AG09309 (cell line): ENCODE data around the gene ADSS1.

ENCODE experiments used
- DNase-seq: peaks from one replicate; pipeline ENCODE4 v3.0.0-alpha.2; 2010; ENCODE audit warnings: low read depth
- H3K4me3 ChIP-seq: 2 replicates; pipeline ENCODE4 v1.5.1; 2011; ENCODE audit warnings: mild to moderate bottlenecking, low read depth, low read length, moderate library complexity; ENCODE audit not compliant: control insufficient read depth
- TF ChIP-seq, protein P1 (sequence below): IDR thresholded peaks from 2 replicates; pipeline ENCODE4 v1.5.1; 2011; ENCODE audit warnings: mild to moderate bottlenecking, low read depth, low read length, inconsistent platforms; ENCODE audit not compliant: insufficient read depth, control insufficient read depth; ENCODE audit errors: missing control alignments

Gene ADSS1

DNA sequence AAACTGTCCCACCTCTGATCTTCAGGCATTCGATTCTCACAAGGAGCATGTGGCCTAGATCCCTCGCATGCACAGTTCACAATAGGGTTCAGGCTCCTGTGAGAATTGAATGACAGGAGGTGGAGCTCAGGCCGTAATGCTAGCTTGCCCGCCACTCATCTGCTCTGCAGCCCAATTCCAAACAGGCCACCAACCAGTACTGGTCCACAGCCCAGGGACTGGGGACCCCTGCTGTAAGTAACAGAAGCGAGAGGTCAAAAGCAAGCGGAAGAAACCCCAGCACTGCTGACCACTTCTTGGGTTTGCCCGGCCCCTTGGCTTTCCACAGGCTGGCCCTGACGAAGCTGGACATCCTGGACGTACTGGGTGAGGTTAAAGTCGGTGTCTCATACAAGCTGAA is 20.5 kb downstream of the ADSS1 start:
- no peak overlapping the region for H3K4me3 ChIP-seq
- TF ChIP-seq, protein P1, sequence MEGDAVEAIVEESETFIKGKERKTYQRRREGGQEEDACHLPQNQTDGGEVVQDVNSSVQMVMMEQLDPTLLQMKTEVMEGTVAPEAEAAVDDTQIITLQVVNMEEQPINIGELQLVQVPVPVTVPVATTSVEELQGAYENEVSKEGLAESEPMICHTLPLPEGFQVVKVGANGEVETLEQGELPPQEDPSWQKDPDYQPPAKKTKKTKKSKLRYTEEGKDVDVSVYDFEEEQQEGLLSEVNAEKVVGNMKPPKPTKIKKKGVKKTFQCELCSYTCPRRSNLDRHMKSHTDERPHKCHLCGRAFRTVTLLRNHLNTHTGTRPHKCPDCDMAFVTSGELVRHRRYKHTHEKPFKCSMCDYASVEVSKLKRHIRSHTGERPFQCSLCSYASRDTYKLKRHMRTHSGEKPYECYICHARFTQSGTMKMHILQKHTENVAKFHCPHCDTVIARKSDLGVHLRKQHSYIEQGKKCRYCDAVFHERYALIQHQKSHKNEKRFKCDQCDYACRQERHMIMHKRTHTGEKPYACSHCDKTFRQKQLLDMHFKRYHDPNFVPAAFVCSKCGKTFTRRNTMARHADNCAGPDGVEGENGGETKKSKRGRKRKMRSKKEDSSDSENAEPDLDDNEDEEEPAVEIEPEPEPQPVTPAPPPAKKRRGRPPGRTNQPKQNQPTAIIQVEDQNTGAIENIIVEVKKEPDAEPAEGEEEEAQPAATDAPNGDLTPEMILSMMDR = no peak
- no peak for DNase-seq

DNA sequence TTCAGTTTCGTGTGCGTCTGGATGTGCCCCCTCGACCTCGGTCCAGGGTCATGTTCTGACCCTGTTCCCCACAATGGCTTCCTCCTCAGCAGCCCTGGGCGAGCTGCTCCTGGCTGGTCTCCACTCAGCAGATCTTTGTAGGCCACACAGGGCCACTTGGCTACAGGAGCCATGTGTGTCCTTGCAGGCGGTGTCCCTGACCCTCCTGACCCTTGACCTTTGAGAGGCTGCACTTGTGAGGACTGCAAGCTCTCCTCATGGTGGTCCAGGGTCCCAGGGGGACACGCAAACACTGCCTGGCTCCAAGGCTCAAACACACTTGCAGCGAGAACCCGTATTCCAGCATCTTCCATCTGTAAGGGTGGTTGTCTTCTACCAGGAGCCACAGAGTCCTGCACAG is 21.4 kb downstream of the ADSS1 start:
- H3K4me3 ChIP-seq = no peak overlapping the region
- TF ChIP-seq, protein P1 = no peak
- no peak for DNase-seq

DNA sequence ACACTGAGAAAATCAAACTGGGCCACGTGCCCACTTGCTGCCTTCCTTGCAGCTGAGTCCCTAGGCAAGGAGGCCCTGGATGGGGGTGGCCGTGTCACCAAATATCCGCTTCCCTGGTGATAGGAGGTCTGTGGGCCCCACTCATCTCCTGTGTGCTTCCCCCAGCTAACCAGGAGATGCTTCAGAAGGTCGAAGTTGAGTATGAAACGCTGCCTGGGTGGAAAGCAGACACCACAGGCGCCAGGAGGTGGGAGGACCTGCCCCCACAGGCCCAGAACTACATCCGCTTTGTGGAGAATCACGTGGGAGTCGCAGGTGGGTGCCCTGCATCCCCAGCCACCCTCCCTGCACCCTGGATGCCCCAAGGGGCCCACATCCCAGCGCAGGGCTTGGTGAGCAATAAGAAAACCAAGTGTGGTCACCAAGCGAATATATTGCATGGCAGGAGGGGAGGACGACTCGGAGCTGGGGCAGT is 22.1 kb downstream of the ADSS1 start:
- H3K4me3 ChIP-seq = no peak overlapping the region
- DNase-seq = no peak
- TF ChIP-seq, protein P1 = no peak

DNA sequence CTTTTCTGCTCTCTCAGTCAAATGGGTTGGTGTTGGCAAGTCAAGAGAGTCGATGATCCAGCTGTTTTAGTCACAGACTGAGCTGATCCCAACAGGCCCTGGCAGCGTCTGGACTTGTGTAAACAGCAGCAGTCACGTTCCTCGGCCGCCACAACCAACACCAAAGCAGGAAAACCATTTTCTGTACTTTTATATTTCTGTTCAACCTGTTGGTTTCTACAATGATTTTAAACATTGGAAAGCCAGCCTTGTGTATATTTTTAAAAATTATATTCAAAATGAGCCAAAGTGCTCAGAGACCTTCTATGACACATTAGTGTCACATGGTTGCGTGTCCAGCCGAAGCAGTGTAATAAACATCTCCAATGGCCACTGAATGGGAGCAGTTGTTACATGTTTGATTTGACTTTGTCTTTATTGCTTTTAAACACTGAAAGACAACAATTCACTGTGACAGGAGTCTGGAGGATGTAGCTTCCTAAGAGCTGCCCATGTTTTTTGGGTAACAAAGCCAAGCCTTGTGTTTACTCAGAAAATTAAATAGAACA is 23.0 kb downstream of the ADSS1 start:
- H3K4me3 ChIP-seq = no peak overlapping the region
- TF ChIP-seq, protein P1 = no peak
- no peak for DNase-seq

DNA sequence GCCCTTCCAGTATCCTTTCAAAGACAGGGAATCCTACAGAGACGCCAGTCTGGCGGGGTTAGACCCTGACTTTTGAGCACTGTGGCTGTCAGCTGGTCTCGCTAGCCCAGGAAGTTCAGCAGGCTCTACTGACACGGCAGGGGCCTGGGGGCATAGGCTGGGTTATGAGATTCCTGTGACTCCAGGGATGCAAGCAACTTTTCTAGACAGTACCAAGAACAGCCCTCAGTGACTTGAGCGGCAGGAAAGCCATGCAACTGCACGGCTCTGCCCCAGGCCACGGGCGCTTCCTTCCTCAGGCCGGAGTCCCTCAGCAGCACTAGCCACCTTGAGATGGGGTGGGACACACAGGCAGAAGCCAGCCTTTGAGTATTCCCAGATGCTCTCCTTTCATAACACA is 23.8 kb downstream of the ADSS1 start:
- DNase-seq = no peak
- H3K4me3 ChIP-seq = no peak overlapping the region
- TF ChIP-seq, protein P1 = no peak

DNA sequence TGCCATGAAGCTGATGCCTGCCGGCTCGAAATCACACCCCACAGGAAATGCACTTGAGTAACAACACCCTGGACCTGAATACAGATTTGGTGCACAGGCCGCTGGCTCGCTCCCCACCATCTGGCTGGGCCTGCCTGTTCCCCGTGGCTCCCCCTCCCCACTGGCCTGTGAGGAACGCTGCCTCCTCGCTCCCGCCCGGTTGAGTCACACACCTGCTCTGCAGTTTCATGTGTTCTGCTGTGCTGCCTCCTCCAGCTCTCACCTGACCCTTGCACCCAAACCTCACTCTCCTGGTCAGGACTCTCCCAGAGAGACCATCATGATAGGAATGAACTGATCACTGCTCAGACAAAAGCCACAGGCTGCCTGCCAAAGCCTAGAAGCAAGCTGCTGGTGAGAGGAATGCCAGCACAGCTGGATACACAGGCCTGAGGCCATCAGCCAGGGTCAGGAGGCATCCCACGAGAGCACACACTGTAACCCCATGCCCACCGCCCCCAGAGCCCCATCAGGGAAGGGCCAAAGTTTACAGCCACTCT is 25.2 kb downstream of the ADSS1 start:
- DNase-seq = peak; percentile 13
- H3K4me3 ChIP-seq = no peak overlapping the region

More for the DNA sequence above, 25.2 kb downstream of the ADSS1 start:
- TF ChIP-seq, protein P1 = no peak
